NK-92 (cell line): Measurements from ENCODE around the gene TUBG2.
"Not testable (repeated sequence)": the region's sequence is repeated elsewhere in the genome, so short reads cannot be mapped to it uniquely, and the experiment has no call there.

Source experiments
- DNase-seq: peaks from one replicate; lab custom pipeline; 2025; ENCODE audit not compliant: unreplicated experiment; lab: John Stamatoyannopoulos, UW

The TUBG2 gene

DNA sequence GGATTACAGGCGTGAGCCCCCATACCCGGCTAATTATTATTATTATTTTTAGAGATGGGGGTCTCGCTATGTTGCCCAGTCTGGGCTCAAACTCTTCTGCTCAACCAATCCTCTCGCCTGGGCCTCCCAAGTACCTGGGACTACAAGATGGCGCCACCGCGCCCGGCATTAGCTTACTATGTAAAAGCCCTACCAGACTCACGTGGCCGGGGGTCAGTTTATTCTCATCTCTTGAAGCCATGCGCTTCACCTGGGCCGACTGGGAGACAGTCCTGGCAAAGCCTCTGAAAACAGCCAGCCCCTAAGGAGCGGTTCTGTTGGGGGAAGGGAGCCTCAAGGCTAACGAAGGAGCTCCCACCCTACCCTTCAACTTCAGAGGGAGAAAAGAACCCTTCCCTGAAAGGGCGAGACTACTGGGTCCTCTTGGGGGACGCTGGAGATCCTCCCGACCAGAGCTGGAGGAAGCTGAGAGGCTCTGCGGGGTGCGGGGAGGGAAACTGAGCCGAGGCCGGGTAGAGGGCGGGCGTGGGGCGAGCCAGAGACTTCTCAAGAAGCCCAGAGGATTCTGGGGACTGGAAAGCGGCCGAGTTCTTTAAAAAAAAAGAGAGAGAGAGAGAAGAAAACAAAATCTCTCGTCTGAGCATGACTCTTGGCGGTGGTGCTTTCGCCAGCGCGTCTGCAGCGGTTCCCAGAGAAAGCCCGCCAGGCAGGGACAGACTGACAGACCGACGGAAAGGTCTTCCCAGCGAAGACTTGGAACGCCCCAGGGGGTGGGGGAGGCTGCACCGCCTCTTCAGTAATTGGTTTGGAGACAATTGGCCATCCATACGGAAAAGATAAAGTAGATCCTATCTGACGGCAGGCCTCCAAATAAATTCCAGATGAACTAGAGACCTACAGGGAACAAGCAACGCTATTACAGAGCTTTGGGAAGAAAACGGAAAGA lies 5.6 kb upstream of the TUBG2 start:
- no peak for DNase-seq

DNA sequence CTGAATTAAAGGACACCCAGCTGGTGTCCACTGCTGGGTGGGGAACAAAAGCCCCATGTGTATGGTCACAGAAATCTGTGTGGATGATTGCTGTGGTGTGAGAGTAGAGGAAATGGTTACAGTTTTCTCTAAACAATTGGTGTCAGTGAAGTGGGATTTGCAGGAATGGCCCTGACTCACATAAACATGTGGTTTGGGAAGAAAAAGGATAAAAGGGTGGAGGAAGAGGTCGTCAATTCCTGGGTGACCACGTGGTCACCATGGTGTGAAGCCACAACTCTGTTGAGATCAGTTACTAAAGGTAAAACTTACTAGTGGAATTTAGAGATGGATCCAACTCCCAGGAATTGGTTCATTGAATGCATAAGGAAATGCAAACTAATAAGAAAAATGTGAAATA lies 3.6 kb upstream of the TUBG2 start:
- DNase-seq: no peak

DNA sequence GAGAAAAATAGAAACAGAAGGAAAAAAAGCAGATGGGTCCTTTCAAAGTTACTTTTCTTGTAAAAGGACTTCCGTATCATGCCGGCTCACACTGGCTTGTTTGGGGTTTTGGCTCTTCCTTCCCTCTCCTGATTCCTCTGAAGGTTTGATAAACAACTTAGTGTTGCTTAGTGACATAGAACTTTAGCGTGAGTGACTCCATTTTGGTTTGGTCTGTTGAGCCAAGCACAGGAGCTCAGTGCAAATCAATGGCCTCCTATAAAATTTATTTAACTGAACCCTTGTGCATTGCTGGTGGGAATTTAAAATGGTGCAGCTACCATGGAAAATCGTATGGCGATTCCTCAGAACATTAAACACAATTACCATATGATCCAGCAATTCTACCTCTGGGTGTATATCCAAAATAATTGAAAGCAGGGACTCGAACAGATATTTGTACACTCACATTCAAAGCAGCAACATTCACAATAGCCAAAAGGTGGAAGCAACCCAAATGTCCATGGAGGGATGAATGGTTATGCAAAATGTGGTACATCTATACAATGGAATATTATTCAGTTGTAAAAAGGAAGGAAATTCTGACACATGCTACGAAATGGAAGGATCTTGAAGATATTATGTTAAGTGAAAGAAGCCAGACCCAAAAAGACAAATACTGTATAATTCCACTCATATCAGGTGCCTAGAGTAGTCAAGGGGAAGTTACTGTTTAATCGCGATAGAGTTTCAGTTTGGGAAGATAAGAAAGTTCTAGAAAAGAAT lies 1.1 kb upstream of the TUBG2 start:
- no peak for DNase-seq

DNA sequence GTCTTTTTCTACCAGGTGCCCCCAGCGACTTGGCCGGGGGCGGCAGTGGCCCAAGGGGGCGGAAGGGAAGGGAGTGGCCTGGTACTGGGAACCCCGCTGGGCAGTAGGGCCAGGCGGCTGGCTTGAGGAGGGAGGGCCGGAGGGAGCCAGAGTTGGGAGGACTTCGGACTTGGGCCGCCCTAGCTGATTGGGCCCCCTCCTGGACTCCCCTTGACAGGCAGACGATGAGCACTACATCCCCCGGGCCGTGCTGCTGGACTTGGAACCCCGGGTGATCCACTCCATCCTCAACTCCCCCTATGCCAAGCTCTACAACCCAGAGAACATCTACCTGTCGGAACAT lies 819 bp downstream of the TUBG2 start:
- not testable (repeated sequence) for DNase-seq

DNA sequence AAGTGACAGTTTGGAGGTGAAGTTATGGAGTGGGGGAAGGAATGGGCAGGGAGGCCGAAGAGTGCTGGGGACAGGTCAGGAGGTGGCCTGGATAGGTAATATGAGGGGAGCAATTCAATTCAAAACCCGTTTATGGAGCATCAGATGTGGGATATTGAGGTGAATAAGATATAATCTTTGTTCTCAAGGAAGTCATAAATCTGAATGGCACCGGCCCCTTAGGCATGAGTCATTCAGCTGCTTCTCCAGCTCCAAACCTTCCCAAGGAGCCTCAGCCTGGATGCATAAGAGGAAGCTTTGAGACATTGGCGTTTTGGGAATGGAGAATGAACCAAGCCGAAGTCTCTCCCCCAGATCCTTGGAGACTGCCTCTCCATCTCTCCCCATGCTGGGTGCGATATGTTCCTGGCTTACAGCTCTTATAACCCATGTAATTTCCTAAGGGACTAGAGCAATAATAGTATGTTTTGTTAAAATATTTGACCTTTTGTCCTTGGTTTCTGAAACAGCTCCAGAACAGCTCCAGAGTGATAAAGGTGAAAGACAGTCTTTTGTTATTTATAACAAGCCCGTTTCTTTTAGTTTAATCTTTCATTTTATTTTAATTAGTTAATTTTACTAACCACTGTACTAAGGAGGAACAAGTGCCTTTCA lies 1.7 kb downstream of the TUBG2 start:
- no peak for DNase-seq

DNA sequence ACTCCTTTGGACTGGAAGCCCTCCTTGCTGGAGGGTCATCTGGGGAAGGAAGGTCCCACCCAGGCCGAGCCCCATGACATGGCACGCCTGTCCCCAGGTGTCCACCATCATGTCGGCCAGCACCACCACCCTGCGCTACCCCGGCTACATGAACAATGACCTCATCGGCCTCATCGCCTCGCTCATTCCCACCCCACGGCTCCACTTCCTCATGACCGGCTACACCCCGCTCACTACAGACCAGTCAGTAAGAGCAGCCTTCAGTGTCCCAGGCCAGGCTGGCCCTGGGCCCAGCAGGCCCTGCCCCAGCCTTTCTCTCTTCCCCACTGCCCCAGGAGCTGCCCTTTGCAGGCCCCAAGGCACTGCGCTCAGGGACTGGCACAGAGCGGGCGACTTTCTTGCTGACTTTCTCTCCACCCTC lies 6.5 kb downstream of the TUBG2 start:
- DNase-seq: no peak

DNA sequence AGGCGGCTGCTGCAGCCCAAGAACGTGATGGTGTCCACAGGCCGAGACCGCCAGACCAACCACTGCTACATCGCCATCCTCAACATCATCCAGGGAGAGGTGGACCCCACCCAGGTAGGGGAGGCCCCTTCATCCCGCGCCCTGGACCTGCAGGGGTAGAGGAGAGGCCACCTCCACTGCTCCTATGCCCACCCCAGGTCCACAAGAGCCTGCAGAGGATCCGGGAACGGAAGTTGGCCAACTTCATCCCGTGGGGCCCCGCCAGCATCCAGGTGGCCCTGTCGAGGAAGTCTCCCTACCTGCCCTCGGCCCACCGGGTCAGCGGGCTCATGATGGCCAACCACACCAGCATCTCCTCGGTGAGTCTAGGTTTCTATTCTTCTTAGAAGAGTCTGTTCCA lies 7.0 kb downstream of the TUBG2 start:
- DNase-seq: not testable (repeated sequence)

DNA sequence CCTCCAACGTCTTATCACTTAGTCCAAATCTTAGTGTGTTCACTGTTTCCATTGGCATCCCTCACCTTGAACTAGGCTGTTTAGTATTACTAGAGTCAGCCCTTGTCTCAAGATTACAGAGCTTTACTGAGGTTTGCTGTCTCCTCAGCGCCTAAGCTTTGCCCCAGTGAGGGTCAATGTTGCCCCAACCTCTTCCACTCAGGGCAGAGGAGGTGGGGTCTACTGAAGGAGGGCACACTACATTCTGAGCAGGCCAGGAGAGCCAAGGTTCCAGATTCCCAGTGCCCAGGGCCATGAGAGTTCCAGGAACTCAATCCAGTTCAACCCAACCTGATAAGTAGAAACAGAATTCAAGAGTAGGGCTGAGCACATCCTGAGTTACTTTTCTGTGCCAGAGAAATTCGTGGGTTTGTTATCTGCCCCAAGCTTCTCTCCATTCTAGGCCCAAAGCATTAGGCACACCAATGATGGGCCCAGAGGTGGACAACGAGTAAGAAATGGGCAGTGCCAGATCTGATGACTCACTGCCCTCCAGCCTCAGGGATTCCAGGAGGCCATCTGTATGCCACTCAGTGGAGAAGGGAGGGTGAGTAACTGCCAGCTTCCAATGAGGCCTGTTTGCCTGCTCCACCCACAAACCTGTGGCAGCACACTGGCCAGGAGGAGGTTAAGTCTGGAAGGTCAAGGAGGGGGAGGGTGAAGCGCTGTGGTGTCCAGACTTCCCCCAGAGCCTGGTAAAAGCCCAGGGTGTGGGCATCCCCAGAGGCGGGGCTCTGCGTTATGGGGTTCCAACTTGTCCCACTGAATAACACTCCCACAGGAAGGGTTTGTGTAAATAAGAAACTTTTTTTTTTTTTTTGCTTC lies 8.2 kb downstream of the TUBG2 start:
- DNase-seq: no peak

DNA sequence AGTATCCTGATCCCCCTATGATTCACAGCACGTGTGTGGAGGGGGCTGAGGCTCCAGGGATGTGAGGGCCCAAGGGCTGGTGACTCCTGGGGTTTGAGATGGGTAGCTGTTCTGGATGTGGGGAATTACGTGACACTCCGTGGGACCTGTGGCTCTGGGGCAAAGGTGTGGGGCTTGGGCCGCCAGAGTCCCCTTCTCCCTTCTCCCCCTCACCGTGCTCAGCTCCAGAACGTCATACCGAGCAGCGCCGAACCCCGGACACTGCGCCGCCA lies 10.6 kb downstream of the TUBG2 start:
- no peak for DNase-seq

DNA sequence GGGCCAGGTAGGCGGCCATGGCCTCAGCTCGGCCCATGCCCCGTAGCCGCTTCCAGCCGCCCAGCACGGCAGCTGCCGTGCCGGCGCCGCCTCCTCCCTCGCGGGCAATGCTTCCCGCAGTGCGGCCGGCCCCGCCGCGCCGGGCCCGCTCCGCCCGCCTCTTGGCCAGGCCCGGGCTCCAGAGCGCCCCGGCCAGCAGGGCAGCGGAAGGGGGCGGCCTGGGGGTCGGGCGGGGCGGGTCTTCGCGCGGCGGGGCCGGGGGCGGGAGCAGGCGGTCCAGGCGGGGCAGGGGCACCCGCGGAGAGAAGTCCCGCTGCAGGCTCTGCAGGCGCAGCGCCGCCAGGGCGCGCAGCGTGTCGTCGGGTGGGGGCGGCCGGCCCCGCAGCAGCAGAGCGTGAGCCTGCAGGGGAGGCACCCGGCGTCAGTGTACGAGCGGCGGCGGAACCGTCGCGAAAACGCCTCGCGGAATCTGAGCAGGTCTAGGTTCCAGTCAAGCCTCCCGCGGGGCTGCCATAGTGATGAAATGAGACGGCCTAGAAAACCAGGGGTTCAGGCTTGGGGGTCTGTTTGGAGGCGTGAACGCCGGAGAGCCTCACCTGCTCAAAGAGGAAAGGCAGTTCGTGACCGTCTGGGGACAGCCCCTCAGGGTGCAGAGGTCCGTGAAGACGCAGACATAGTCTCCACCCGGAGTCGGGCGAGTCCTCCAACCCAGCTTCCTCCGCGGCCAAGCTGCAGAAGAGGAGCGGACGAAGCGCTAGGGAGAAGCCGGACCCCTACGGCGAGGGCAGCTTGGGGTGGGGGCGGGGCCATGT lies 11.1 kb downstream of the TUBG2 start:
- DNase-seq: no peak

DNA sequence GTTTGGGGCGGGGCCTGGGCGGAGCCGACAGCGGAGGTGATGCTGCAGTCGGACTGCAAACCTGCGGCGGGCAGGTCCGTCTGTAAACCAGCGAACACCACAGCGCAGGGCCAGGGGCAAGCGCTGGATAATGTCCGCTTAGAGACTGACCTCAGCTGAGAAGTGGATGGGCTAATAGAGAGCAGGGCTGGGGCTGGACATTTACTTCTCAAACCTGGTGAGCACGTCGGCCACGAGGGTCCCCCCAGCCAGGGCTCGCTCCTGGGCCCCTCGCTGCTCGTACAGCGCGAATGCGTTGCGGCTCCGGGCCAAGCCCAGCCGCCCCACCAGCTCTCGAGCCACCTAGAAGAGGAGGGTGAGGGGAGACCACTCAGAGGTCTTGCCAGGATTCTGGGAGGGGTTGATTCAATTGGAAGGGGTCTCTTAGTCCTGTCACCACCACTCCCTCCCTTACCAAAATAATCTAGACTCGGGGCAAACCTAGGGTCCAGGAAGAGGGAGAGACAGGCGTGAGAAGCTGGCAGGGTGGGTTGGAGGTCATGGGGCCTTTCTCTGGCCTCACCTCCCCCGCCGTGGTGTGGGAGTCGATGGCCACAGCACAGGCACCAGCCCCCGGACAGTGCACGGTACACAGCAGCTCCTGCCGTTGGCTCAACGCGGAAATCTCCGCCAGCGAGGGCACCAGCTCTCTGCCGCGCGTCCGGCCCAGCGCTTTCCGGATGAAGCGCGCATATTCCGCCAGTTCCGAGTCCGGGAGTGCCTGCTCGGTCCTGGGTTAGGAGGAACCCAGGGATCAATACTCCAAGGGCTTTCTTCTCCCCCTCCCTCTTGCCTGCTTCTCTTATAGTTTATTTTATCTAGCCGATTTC lies 11.9 kb downstream of the TUBG2 start:
- DNase-seq: no peak

DNA sequence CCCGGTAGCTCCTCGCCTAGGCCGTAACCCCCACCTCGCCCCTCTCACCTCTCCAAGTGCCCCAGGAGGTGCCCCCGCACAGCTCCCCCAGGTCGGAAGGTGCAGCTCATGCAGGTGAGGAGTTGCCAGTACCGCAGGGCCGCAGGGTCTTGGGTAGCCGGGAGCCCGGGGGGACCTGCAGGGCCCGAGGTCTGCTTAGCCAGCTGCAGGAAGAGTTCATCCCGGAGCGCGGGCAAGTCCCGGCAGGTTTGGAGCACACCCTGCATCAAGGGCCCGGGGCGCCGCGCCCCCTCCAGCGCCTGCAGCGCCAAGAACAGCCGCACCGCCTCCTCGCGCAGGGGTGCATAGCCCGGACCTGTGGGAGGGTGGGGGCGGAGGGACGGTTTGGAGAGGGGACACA lies 13.0 kb downstream of the TUBG2 start:
- DNase-seq: no peak

DNA sequence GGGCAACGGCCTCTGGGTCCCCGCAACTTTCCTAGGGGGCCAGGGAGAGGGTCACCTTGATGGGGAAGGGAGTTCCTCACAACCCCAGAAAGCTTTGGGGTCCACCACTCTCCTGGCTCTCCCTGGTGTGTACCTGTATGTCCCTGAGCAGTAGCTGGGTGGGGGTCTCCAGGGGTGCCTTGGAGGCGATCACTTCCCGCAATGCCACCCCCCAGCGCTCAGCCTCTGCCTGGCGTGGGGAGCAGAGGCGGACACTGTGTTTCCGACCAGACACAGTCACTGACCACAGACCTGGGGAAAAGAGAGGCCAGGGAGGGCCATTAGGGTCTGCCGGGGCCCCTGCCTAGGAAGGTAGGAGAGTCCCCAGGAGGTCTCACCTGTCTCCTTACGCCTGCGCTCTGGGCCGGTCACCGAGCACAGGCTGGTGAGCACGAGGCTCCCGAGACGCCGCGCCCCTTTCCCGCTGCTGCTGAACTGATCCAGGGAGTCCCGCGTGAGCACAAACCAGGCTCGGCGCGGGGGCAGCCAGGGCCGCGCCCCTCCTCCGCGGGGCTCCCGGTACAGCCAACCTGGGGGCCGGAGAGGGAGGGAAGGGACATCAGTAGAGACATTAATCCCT lies 14.3 kb downstream of the TUBG2 start:
- no peak for DNase-seq

DNA sequence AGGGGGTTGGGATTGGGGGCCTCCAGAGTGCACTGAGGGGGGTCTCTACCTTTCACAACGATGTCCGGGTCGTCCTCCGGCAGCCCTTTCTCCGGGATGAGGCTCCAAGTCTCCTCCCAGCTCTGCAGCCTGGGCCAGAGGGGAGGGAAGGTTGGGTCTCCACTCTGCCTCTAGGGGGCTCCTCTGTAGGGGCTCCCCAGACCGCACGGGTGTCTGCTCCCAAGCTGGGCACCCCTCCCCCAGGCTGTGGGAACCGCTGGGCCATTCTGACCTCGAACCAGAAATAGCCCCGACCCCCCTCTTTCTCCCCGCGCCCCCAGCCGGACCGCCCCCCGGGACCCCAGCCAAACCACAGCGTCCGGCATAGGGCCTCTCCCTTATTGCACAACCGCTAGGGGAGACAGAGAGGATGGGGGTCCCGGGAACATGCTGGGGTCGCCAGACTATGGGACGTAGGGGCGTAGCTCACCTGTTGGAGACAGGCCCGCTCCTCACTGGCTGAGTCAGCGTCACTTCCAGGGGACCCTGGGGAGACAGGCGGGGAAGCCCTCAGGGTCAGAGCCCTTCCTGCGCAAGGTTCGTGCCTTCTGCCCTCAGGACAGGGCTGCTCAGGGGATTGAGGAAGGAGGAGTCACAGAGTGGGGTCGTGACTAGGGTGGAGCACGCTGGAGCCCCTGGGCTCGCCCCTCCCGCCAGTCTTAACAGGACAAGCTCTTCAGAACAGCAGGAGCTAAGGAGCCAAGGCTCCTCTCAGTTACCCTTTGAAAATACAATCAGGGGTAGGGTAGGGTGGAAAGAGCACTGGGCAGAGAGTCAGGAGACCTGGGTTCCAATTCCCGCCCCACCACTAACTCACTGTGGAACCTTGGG lies 15.0 kb downstream of the TUBG2 start:
- DNase-seq: no peak

DNA sequence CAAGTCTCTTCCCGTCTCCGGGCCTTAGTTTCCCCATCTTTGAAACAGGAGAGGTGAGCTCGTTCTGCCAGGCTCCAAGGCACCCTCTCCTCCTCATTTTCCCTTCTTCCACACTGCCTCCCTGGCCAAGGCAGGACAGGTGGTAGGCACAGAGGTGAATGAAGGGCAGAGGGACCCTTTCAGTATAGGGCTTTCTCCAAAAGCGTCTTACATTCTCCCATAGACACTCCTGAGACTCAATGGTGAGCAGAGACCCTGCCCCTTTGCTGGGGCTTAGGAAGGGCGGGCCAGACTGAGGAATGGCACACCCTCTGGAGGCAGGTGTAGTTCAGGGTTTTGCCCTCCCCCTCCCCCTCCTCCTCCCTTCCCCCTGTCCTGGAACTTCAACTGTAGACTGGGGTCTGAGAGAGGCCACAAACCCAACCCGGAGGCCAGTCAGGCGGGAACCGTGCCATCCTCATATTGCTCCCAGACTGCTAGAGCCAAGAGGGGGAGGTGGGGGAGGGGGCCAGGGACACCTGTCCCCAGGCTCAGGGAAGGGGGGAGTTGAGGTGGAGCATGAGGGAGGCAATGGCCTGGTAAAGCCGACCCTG lies 15.8 kb downstream of the TUBG2 start:
- no peak for DNase-seq

DNA sequence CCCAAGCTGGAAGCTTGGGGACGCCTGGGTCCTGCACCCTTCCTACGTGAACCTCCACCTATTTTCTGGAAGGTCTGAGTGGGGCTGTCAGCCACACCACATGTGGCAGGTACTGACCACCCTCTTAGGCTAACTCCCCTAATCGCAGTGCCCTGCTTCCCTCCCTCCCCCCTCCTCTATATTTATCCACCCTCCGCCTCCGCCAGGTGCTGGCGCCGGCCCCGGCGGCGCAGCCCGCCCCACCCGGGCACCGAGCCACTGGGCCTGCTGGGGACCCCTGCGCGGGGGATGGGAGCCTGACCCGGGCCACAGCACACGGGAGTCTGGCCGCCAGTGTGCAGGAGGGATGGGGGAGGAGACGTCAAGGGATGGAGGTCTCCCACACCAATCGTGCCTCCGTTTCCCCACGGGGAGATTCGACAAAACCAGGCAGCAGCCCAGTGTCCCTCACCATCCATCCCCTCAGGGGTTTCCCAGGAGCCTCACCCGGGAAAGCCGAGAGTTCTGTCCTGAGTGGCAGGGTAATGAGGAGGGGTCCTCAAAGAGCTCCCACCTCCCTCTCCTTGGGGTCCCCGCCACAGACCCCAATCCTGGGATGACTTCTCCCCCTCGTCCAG lies 16.4 kb downstream of the TUBG2 start:
- DNase-seq: no peak

DNA sequence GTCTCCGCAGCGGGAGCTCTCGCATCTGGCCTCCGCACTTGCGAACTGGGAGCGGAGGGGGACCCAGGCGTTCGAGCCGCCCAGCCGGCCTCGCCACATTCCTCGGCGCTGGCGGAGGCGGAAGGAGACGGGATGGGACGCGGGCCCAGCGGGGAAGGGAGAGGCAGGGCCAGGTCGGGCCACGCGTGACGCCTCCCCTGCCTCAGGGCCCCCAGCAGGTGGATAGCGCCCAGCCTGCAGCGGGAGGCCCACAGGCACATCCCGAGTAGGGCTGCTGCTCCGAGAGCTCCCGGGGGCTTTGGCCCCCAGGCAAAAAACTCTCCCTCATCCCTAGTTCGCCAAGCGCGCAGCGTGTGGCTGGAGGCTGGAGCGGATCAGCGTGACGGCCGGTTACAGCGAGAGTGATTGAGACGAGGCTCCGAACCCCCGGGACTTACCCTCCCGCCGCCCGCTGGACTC lies 16.9 kb downstream of the TUBG2 start:
- no peak for DNase-seq
